Measurements from ENCODE around the gene GLRB. TPM values are rescaled to one million over a fixed set of nuclear protein-coding genes. Genes with fewer than 3 reads are reported as not detected.

Gene GLRB
- polyA plus RNA-seq, 2 of the 4 experiments (the other 2 are of a cell fraction), result 1.8 to 3.1 TPM

DNA sequence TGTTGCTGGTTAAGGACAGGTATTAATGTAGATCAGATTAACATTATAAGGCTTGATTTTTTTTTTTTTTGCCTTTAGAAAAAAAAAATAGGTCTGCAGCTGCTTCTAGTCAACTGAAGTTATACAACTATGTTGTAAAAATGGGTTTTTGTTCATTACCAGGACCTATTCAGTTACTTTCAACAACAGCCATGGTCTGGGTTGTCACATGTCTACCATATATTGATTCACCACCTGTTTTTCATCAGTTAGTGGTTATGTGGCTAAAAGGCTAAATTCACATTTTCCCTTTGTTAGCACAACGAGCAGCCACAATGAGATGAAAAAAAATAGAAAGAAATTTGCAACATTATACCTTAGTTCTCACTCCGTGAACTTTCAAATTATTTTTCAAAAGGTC, 45.5 kb downstream of the GLRB start:
- 53% methylated on average over 2 of the region's 2 CpGs for WGBS (ENCODE audit: missing lambda C conversion rate)
- ChIA-PET CTCF (no interaction called here), POLR2A (no interaction called here)
- Histone ChIP-seq H3K4me1 (peaks cover 2% of the 10 kb centered on the region; the same call in 2 of the 3 replicates), H3K9me3 (no peaks in the 10 kb centered on the region), H3K4me2 (no peak overlapping the region), H3K4me3 (no peak overlapping the region), H3K27ac (no peak overlapping the region)
- ATAC-seq, result no peak
- no peak for TF ChIP-seq KDM1A (IDR thresholded peaks at IDR 0.05; ENCODE audit: low read depth)
- TF ChIP-seq, protein P1, sequence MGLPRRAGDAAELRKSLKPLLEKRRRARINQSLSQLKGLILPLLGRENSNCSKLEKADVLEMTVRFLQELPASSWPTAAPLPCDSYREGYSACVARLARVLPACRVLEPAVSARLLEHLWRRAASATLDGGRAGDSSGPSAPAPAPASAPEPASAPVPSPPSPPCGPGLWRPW (IDR thresholded peaks at IDR 0.05), result no peak
- no peak for TF ChIP-seq SMC3 (IDR thresholded peaks at IDR 0.05)
- no peak for TF ChIP-seq E2F6 (IDR thresholded peaks at IDR 0.05; ENCODE audit: borderline replicate concordance, low read depth)
- TF ChIP-seq, protein P2, sequence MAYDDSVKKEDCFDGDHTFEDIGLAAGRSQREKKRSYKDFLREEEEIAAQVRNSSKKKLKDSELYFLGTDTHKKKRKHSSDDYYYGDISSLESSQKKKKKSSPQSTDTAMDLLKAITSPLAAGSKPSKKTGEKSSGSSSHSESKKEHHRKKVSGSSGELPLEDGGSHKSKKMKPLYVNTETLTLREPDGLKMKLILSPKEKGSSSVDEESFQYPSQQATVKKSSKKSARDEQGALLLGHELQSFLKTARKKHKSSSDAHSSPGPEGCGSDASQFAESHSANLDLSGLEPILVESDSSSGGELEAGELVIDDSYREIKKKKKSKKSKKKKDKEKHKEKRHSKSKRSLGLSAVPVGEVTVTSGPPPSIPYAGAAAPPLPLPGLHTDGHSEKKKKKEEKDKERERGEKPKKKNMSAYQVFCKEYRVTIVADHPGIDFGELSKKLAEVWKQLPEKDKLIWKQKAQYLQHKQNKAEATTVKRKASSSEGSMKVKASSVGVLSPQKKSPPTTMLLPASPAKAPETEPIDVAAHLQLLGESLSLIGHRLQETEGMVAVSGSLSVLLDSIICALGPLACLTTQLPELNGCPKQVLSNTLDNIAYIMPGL (CRISPR knock-in tag; IDR thresholded peaks at IDR 0.05; ENCODE audit: borderline replicate concordance), result no peak
- TF ChIP-seq HOXB13 (CRISPR knock-in tag; IDR thresholded peaks at IDR 0.05; ENCODE audit: low read depth), result no peak
- TF ChIP-seq ATOH8 (CRISPR knock-in tag; IDR thresholded peaks at IDR 0.05; ENCODE audit: low read depth), result no peak
- no peak for TF ChIP-seq HDAC2 (IDR thresholded peaks at IDR 0.05)
- no peak for TF ChIP-seq CHD2 (IDR thresholded peaks at IDR 0.05; ENCODE audit: low read length, partially characterized antibody)
- TF ChIP-seq HOXA7 (CRISPR knock-in tag; IDR thresholded peaks at IDR 0.05), result no peak
- no peak for TF ChIP-seq RARB (CRISPR knock-in tag; IDR thresholded peaks at IDR 0.05)
- no peak for TF ChIP-seq USF2 (IDR thresholded peaks at IDR 0.05)
- TF ChIP-seq JUNB (IDR thresholded peaks at IDR 0.05), result no peak
- TF ChIP-seq CEBPB (IDR thresholded peaks at IDR 0.05), result no peak
- TF ChIP-seq NPAS2 (CRISPR knock-in tag; IDR thresholded peaks at IDR 0.05; ENCODE audit: borderline replicate concordance), result no peak
- TF ChIP-seq CHD4 (IDR thresholded peaks at IDR 0.05; ENCODE audit: borderline replicate concordance), result no peak
- no peak for TF ChIP-seq POLR2AphosphoS2 (conservative IDR thresholded peaks at IDR 0.05; ENCODE audit: low read length)
- no peak for TF ChIP-seq SREBF2 (IDR thresholded peaks at IDR 0.05)
- TF ChIP-seq MYC (IDR thresholded peaks at IDR 0.05; ENCODE audit: borderline replicate concordance, low read length), result no peak
- FAIRE-seq, result no peak
- no peak for DNase-seq (ENCODE audit: low read depth in 1 of 2, low spot score in 1 of 2)

DNA sequence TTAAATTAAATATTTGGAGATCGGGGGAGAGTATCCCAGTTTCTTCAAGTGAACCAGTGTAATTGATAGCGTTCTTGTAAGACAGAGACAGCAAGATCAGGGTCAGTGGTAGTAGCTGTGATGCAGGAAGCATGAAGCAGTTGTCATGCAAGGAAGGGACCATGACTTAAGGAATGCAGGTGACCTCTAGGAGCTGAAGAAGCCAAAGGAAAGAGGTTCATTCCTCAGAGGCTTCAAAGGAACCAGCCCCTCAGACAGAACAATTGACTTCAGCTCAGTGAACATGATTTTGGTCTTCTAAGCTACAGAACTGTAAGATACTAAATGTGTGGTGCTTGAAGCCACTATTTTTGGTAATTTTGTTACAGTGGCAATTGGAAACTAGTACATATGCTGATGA, 51.6 kb downstream of the GLRB start:
- WGBS (ENCODE audit: missing lambda C conversion rate), result 68% methylated on average over 2 of the region's 2 CpGs
- H3K9me3 ChIP-seq, result no peaks in the 10 kb centered on the region
- H3K27ac ChIP-seq, result no peak overlapping the region
- no peak overlapping the region for H3K4me3 ChIP-seq
- no peak for DNase-seq (ENCODE audit: low read depth in 1 of 2, low spot score in 1 of 2)
- no peak for FAIRE-seq
- no peak for ATAC-seq
- ChIA-PET POLR2A (no interaction called here), CTCF (no interaction called here)
- H3K4me1 ChIP-seq, result no peaks in the 10 kb centered on the region
- no peak overlapping the region for H3K4me2 ChIP-seq
- TF ChIP-seq CBX8 (IDR thresholded peaks at IDR 0.05), result no peak
- TF ChIP-seq TP53 (CRISPR knock-in tag; IDR thresholded peaks at IDR 0.05), result no peak
- TF ChIP-seq JUN (IDR thresholded peaks at IDR 0.05), result no peak
- no peak for TF ChIP-seq MAFK (IDR thresholded peaks at IDR 0.05; ENCODE audit: partially characterized antibody)
- no peak for TF ChIP-seq ATOH8 (CRISPR knock-in tag; IDR thresholded peaks at IDR 0.05; ENCODE audit: low read depth)
- TF ChIP-seq, protein P3, sequence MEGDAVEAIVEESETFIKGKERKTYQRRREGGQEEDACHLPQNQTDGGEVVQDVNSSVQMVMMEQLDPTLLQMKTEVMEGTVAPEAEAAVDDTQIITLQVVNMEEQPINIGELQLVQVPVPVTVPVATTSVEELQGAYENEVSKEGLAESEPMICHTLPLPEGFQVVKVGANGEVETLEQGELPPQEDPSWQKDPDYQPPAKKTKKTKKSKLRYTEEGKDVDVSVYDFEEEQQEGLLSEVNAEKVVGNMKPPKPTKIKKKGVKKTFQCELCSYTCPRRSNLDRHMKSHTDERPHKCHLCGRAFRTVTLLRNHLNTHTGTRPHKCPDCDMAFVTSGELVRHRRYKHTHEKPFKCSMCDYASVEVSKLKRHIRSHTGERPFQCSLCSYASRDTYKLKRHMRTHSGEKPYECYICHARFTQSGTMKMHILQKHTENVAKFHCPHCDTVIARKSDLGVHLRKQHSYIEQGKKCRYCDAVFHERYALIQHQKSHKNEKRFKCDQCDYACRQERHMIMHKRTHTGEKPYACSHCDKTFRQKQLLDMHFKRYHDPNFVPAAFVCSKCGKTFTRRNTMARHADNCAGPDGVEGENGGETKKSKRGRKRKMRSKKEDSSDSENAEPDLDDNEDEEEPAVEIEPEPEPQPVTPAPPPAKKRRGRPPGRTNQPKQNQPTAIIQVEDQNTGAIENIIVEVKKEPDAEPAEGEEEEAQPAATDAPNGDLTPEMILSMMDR (IDR thresholded peaks at IDR 0.05), result no peak
- no peak for TF ChIP-seq HOXA7 (CRISPR knock-in tag; IDR thresholded peaks at IDR 0.05)
- no peak for TF ChIP-seq EP300 (IDR thresholded peaks at IDR 0.05)
- TF ChIP-seq E2F6 (IDR thresholded peaks at IDR 0.05; ENCODE audit: borderline replicate concordance, low read depth), result no peak
- TF ChIP-seq TFCP2L1 (CRISPR knock-in tag; IDR thresholded peaks at IDR 0.05), result no peak
- no peak for TF ChIP-seq RNF2 (IDR thresholded peaks at IDR 0.05; ENCODE audit: borderline replicate concordance, low read depth)
- TF ChIP-seq, protein P2 (CRISPR knock-in tag; IDR thresholded peaks at IDR 0.05; ENCODE audit: borderline replicate concordance), result no peak
- TF ChIP-seq HOXB5 (CRISPR knock-in tag; IDR thresholded peaks at IDR 0.05), result no peak
- no peak for TF ChIP-seq NFE2L2 (conservative IDR thresholded peaks at IDR 0.05; ENCODE audit: low read length)
